Stimulated activated naive CD8-positive, alpha-beta T cell treated with anti-CD3 and anti-CD28 coated beads, Interleukin-15, amount 100 ng/mL, for 72 hours (primary cell): Measurements from ENCODE around the gene RSKR.
"Not testable (repeated sequence)": the region's sequence is repeated elsewhere in the genome, so short reads cannot be mapped to it uniquely, and the experiment has no call there.

ENCODE experiments used
- ATAC-seq: fragments of 150-1000 bp; cut with Tn5 transposase; 2 replicates; pipeline ENCODE4 v1.10.0; 2021; ENCODE audit warnings: mild to moderate bottlenecking, moderate library complexity
- DNase-seq, 2 donors: peaks; one replicate each; pipeline ENCODE4 v3.0.0; 2021 to 2022
- H3K27ac Mint-ChIP-seq, 2 donors: one replicate each; pipeline ENCODE4 v1.8.0; 2022; ENCODE audit warnings: mild to moderate bottlenecking in 2 of 2, mixed read lengths in 2 of 2, moderate library complexity in 2 of 2
- H3K27me3 Mint-ChIP-seq: one replicate; pipeline ENCODE4 v1.8.0; 2022; ENCODE audit warnings: mixed read lengths
- H3K4me1 Mint-ChIP-seq: one replicate; pipeline ENCODE4 v1.8.0; 2022; ENCODE audit warnings: mild to moderate bottlenecking, mixed read lengths
- H3K4me3 Mint-ChIP-seq, 2 donors: one replicate each; pipeline ENCODE4 v1.8.0; 2022; ENCODE audit warnings: mild to moderate bottlenecking in 2 of 2, mixed read lengths in 2 of 2, moderate library complexity in 1 of 2
- H3K9me3 Mint-ChIP-seq, 2 donors: one replicate each; pipeline ENCODE4 v1.8.0; 2022; ENCODE audit warnings: mixed read lengths in 2 of 2

Gene RSKR

DNA sequence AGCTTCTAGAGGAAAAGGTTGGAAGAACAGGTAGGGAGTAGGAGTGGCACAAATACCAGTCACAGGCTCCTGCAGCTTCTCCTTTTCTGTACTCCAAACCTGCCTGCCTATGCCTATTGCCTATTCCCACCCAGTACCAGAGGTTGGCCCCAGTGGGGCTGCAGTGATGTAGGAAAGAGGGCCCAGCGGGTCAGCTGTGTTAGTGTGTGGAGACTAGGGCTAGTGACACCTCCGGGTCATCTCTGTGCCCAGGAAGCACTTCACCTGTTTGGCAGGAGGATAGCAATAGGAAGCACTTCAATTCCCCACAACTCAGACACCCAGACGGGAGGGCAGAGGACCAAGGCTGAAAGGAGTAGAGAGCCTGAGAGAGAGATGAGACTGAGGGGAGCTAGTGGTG lies 38.0 kb downstream of the RSKR start:
- Mint-ChIP-seq H3K4me1 (peaks cover 51% of the 10 kb centered on the region), H3K4me3 (peak overlapping the region; percentile 79 to 89), H3K27ac (peak overlapping the region in 1 of 2 donors; percentile 83)
- H3K9me3 Mint-ChIP-seq, H3K27me3 Mint-ChIP-seq, DNase-seq, ATAC-seq: not testable (repeated sequence)

- no peak overlapping the region for H3K4me3 Mint-ChIP-seq
- H3K9me3 Mint-ChIP-seq = no peaks in the 10 kb centered on the region
- ATAC-seq (no peak), DNase-seq (no peak)
- H3K27me3 Mint-ChIP-seq = no peaks in the 10 kb centered on the region
- H3K27ac Mint-ChIP-seq = no peak overlapping the region
- peaks cover 56% of the 10 kb centered on the region for H3K4me1 Mint-ChIP-seq
These were observed 38.7 kb downstream of the RSKR start for GRCh38 chr17:28575126-28575795.

DNA sequence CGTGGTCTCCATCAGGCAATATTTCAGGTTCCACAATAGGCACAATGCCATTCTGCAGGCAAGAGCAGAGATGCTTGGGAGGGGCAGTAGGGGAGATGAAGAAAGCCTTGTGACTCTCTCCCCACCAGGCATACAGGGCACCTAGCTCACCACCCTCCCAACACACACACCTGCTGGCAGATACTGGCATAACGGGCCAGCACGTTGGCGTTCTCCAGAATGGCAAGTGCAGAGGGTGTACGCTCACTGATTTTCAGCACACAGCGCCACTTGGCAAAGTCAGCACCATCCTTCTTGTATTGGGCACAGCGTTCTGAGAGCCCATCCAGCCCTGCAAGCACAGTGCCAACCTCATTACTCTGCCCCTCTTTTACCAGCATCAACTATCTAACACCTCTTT lies 39.5 kb downstream of the RSKR start:
- no peaks in the 10 kb centered on the region for H3K27me3 Mint-ChIP-seq
- ATAC-seq (no peak), DNase-seq (no peak)
- no peak overlapping the region for H3K27ac Mint-ChIP-seq
- H3K4me3 Mint-ChIP-seq = no peak overlapping the region
- H3K4me1 Mint-ChIP-seq = peaks cover 64% of the 10 kb centered on the region
- H3K9me3 Mint-ChIP-seq = no peaks in the 10 kb centered on the region

DNA sequence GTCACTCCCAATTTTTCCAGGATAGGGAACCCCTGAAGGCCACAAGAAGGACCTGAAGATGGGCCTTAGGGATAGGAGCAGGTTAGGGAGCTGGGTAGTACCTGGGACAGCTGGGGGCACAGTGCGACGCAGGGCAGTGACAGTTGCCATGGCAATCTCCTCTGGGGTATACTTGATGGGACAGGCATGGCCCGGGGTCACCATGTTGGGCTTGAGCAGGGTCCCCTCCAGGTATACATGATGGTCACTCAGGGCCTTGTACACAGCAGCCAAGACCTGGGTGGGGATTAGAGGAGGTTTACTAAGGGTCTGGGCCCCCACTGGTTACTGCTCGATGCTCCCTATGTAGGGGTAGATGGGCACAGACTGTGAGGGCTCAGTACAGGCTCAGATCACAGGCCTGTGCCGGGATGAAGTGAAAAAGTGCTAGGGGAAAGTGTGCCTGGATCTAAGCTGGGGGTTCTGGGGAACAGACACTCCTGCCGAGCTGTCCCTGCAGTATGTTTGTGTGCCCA lies 40.0 kb downstream of the RSKR start:
- Mint-ChIP-seq H3K27me3 (no peaks in the 10 kb centered on the region), H3K4me1 (peaks cover 66% of the 10 kb centered on the region), H3K9me3 (no peaks in the 10 kb centered on the region), H3K4me3 (no peak overlapping the region), H3K27ac (peak overlapping the region in 1 of 2 donors; percentile 22)
- ATAC-seq (no peak), DNase-seq (no peak)

DNA sequence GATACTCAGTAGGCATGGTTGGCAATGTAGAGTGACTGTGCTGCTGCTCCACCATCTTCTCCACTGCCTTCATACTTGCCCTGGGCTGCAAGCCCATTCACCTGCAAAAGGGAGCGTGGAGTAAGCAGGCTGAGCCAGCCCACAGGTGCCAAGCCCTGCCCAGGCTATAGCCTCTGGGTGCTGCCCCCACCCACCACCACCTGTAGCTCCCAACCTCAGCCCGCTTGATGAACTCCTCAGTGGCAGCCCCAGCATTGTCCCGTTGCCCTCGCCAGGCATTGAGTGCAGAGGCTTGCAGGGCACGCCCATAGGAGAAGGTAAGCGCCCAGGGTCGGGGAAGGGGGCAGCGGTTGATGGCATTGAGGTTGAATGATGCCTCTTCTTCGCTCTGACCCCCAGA lies 40.5 kb downstream of the RSKR start:
- H3K4me1 Mint-ChIP-seq = peaks cover 70% of the 10 kb centered on the region

GRCh38 chr17:28573040-28573380 lies 41.0 kb downstream of the RSKR start:
- Mint-ChIP-seq H3K4me1 (peaks cover 75% of the 10 kb centered on the region), H3K9me3 (no peaks in the 10 kb centered on the region), H3K4me3 (no peak overlapping the region), H3K27ac (no peak overlapping the region), H3K27me3 (no peaks in the 10 kb centered on the region)
- ATAC-seq (no peak), DNase-seq (no peak)

More for the DNA sequence above, 40.5 kb downstream of the RSKR start:
- ATAC-seq (no peak), DNase-seq (no peak)
- Mint-ChIP-seq H3K27ac (no peak overlapping the region), H3K4me3 (no peak overlapping the region), H3K27me3 (no peaks in the 10 kb centered on the region), H3K9me3 (no peaks in the 10 kb centered on the region)

DNA sequence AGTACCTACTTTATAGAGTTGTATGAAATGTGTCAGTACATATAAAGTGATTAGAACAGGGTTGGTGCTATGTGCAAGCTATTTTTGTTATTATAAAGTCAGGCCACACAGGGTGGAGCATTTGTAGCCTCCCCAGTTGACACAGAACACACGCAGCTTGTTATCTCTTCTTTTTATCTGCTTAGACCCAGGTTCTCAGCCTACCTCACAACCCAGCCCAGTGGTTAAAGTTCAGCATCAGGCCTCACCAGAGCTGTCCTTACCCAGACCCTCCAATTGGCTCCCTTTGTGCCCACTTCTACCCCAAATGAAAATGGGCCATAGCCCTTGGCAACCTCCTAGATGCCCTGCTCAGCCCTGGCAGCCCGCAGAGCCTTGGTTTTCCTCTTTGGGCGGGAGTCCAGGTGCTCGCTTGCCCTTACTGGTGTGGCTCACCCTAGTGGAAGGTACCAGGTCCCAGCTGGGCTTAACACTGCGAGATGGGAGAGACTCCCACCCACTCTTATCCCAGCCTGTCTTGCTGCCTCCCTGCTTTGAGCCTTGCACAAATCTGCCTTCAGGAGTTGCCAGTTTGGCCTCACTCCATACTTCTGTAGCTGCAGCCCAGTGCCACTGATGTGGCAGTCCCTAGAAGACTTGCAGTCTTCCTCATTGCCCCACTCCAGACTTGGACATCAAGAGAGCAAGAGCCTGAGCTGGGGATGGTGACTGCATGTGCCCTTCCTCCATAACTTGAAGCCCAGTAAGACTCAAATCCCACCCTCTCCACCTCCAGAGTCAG lies 41.5 kb downstream of the RSKR start:
- no peak for DNase-seq
- H3K4me3 Mint-ChIP-seq = peak overlapping the region; percentile 95 to 96
- H3K4me1 Mint-ChIP-seq = peaks cover 80% of the 10 kb centered on the region
- no peaks in the 10 kb centered on the region for H3K27me3 Mint-ChIP-seq
- no peak for ATAC-seq
- H3K9me3 Mint-ChIP-seq = no peaks in the 10 kb centered on the region
- peak overlapping the region in 1 of 2 donors; percentile 50 for H3K27ac Mint-ChIP-seq

- peak; percentile 90 to 92 for DNase-seq
- H3K9me3 Mint-ChIP-seq = no peaks in the 10 kb centered on the region
- peaks cover 79% of the 10 kb centered on the region for H3K4me1 Mint-ChIP-seq
- H3K27ac Mint-ChIP-seq = peak within 1 kb of the TSS; percentile 94 to 97
- ATAC-seq = peak; percentile 99
- H3K4me3 Mint-ChIP-seq = peak within 1 kb of the TSS; percentile 95 to 96
- H3K27me3 Mint-ChIP-seq = no peaks in the 10 kb centered on the region
These were observed 42.4 kb downstream of the RSKR start, which contains the start of gene PIGS for GRCh38 chr17:28571361-28572122. Gene PIGS, minus strand, starts transcription at chr17:28571524. Its CDS starts 28 bp downstream, at chr17:28571496.

DNA sequence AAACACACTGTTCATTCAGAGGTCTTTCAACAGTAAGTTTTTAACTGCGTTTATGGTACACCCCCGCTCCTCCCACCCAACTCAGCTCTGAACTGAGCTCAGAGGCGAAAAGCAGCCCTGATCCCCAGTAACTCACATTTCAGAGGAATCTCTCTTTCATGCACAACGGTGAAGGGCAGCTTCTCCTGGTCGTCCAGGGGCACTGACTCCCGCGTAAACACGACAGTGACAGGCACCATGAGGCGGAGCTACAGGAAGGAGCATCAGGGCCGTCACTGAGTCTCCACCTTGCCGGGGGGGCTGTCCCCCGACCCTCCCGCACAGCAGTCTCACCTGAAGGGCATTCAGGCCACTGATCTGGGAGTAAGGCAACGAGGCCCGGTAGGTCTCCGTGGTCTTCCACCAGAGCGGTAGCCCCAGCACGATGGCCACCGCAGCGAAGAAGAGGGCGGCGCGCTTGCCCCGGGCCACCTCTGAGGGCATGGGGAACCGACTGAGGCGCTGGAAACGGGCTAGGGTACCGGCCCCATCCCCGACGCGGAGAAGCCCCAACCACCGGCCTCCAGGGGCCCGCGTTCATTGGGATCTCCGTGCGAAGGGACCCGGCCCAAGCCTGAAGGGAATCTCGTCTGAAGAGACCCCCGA lies 43.1 kb downstream of the RSKR start:
- H3K27ac Mint-ChIP-seq = peak overlapping the region; percentile 94 to 97
- H3K4me3 Mint-ChIP-seq = peak overlapping the region; percentile 95 to 96

GRCh38 chr17:28569446-28569845 lies 44.5 kb downstream of the RSKR start:
- DNase-seq = no peak
- peak overlapping the region in 1 of 2 donors; percentile 95 for H3K4me3 Mint-ChIP-seq
- peaks cover 65% of the 10 kb centered on the region for H3K4me1 Mint-ChIP-seq
- no peak for ATAC-seq
- no peak overlapping the region for H3K27ac Mint-ChIP-seq
- H3K9me3 Mint-ChIP-seq = no peaks in the 10 kb centered on the region
- H3K27me3 Mint-ChIP-seq = no peaks in the 10 kb centered on the region

More for the DNA sequence above, 43.1 kb downstream of the RSKR start:
- Mint-ChIP-seq H3K4me1 (peaks cover 72% of the 10 kb centered on the region), H3K9me3 (no peaks in the 10 kb centered on the region), H3K27me3 (no peaks in the 10 kb centered on the region)
- DNase-seq (peak in 1 of 2 donors; percentile 49), ATAC-seq (peak; percentile 63)

GRCh38 chr17:28567604-28568003 lies 46.4 kb downstream of the RSKR start:
- no peaks in the 10 kb centered on the region for H3K27me3 Mint-ChIP-seq
- no peaks in the 10 kb centered on the region for H3K9me3 Mint-ChIP-seq
- no peak overlapping the region for H3K27ac Mint-ChIP-seq
- DNase-seq (no peak), ATAC-seq (no peak)
- no peak overlapping the region for H3K4me3 Mint-ChIP-seq
- H3K4me1 Mint-ChIP-seq = peaks cover 50% of the 10 kb centered on the region

DNA sequence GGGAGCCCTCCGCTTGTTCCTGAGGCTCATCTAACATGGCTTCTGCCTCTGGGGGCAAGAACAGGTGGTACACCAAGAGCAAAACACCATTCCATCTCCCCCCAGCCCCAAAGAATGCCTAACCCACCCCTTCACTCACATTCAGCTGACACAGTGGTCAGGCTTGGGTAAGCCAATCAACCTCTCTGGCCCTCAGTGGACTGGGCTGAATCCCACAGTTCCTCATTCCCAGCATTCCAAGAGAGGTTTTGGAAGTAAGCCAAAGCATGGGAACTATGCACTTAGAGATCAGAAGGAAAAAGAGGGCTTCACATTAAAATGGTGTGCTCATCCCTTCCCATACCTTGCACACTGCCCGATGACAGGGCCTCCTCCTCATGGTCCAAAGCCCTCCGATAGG lies 50.5 kb downstream of the RSKR start:
- ATAC-seq = no peak
- DNase-seq = no peak
- H3K27ac Mint-ChIP-seq = no peak overlapping the region
- peaks cover 23% of the 10 kb centered on the region for H3K4me1 Mint-ChIP-seq
- no peaks in the 10 kb centered on the region for H3K9me3 Mint-ChIP-seq
- H3K4me3 Mint-ChIP-seq = no peak overlapping the region
- no peaks in the 10 kb centered on the region for H3K27me3 Mint-ChIP-seq
